GM12801 (cell line): ENCODE data around the gene EGLN1.

Experiments used
- TF ChIP-seq, protein P1 (sequence below): IDR thresholded peaks from one replicate; pipeline ENCODE4 v1.5.1; 2011; ENCODE audit warnings: control low read depth; ENCODE audit not compliant: insufficient read length; ENCODE audit errors: extremely low read depth

The EGLN1 gene

DNA sequence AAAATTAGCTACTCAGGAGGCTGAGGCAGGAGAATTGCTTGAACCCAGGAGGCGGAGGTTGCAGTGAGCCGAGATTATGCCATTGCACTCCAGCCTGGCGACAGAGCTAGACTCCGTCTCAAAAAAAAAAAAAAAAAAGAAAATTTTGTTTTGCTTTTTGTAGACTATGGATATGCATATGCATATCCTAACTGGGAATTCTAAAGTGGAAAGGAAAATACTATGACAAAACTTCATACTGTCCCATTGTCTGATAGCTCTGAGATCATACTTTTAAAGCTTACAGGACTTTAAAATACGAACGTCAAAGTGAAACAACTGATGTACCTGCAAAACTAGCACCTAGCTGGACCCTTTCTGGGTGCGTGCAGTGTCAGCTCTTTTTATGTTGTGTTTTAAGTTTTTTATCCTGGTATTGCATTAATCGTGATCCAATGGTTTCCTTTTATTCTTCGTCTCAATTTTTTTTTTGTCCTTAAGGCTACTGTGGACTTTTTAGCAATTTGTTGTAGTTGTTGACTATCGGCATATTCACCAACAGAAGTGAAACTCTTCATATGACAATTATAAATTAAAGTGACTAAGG lies 64.8 kb downstream of the EGLN1 start:
- TF ChIP-seq, protein P1, sequence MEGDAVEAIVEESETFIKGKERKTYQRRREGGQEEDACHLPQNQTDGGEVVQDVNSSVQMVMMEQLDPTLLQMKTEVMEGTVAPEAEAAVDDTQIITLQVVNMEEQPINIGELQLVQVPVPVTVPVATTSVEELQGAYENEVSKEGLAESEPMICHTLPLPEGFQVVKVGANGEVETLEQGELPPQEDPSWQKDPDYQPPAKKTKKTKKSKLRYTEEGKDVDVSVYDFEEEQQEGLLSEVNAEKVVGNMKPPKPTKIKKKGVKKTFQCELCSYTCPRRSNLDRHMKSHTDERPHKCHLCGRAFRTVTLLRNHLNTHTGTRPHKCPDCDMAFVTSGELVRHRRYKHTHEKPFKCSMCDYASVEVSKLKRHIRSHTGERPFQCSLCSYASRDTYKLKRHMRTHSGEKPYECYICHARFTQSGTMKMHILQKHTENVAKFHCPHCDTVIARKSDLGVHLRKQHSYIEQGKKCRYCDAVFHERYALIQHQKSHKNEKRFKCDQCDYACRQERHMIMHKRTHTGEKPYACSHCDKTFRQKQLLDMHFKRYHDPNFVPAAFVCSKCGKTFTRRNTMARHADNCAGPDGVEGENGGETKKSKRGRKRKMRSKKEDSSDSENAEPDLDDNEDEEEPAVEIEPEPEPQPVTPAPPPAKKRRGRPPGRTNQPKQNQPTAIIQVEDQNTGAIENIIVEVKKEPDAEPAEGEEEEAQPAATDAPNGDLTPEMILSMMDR, result no peak

DNA sequence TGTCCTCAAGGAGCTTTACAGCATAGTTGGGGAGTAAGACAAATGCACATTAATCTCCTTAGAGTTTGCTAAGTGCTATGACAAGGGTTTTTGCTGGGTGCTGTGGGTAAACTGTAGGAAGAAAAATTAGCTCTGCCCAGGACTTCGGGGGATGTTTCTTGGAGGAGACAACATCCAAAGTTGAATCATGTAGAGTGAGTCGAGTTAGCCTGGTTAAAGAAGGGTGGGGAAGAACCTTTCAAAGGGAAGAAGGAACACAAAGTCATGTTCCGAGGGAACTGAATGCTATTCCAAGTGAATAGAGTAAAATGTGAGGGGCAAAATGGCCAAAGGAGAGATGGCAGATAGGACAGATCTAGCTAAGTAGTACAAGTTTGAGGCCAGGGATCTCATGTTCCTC lies 66.9 kb downstream of the EGLN1 start:
- TF ChIP-seq, protein P1, result no peak

DNA sequence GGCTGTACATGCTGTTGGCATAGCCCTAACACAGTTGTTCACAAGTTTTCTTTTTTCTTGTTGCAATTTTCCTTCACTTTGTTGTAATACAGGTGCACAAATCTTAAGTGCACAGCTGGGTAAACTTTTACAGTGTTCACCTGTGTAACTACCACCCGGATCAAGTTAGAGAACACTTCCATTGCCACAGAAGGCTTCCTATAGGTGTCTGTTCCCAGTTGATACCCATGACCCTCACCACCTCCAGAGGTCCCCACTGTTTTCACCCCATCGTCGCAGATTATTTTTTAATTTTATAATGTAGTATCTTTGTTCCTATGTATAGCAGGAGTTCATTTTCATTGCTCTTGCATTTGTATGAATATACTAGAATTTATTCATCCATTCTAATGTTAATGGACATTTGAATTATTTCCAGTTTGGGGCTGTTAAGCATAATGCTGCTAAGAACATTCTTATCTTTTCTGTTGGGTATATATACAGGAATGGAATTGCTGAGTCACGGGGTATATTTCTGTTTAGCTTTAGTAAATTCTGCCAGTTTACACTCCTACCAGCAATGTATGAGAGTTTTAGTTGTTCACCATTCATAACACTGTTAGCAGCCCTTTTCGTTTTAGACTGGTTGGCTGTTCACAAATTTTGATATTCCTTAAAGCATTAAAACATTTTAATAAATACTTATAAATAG lies 67.6 kb downstream of the EGLN1 start:
- TF ChIP-seq, protein P1, result no peak

DNA sequence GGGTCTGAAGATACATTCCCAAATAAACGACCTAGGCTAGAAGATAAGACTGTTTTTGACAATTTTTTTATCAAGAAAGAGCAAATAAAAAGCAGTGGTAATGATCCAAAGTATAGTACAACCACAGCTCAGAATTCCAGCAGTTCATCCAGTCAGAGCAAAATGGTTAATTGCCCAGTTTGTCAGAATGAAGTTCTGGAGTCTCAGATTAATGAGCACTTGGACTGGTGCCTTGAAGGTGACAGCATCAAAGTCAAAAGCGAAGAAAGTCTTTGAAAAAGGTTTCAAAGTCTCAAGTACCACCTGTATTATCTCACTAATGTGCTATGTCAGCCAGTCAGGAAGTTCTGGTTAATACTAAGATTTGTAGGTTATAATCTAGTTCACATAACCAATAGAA lies 69.0 kb downstream of the EGLN1 start:
- TF ChIP-seq, protein P1, result no peak

DNA sequence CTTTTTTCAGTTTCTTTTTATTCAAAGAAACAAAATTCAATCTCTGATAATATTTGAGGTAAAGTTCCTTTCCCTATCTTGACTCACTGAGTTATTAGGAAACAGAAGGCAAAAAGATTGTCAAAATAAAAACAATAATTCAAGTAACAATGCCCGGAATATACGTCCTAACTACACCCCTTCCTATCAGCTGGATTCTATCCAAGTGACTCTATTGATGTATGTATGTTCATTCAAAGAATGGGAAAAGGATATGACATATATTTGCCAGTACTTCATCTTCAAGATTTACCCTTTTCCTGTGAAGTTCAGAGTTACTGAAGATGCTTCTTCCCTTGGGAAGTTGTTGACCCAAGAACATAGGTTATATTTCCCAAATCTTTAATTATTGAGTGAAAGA lies 70.3 kb downstream of the EGLN1 start:
- TF ChIP-seq, protein P1, result no peak

DNA sequence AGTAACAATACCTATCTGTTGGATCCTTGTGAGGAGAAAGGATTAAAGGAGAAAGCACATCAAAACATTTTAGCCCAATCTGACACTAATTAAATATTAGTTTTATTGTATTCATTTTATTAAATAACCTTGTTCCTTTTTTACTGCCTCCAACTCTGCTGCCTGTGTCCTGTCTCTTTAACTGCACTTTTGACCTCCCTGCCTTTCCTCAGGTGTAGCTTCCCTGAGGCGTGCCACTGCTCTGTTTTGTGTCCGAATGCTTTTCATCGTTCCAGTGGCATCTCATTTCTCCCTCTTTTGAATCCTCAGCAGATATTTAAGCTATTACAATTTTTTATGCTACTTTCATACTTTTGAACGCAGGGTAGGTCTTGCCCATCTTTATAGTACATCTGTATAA lies 73.6 kb downstream of the EGLN1 start:
- TF ChIP-seq, protein P1, result no peak

DNA sequence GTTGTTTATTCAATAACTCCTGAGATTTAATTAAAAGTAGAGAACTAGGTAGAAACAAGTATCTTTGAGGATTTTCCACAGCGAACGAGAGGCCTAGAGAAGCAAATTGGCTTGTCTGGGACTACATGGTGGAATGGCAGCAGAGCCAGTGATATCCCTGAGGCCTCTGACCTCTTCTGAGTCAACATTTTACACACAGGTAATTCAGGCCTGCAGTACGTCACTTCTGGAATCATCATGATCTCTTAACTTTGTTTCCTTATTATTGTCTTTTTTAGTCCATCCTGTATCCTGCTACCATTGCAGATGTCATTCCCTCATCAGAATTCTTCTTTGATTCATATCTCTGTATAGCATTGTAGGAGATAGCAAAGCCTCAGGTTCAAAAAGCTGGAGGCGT lies 74.1 kb downstream of the EGLN1 start:
- TF ChIP-seq, protein P1, result no peak
